ENCODE measurements around the gene NCKAP1.

- TF ChIP-seq POLR2A (IDR thresholded peaks at IDR 0.05) = no peak
- TF ChIP-seq CTCF (IDR thresholded peaks at IDR 0.05) = no peak
- TF ChIP-seq EP300 (IDR thresholded peaks at IDR 0.05) = no peak
- TF ChIP-seq POLR2AphosphoS5 (IDR thresholded peaks at IDR 0.05) = no peak
Measured at GRCh38 chr2:183026424-183026823, 11.8 kb downstream of the NCKAP1 start.

Data from gastroesophageal sphincter (tissue), 3 donors.